SJSA1 (cell line): ENCODE data around the gene SP2. TPM values are rescaled to one million over a fixed set of nuclear protein-coding genes. Genes with fewer than 3 reads are reported as not detected.

Experiments used
- DNase-seq, 2 experiments: peaks; one replicate each; pipeline ENCODE4 v3.0.0-alpha.2; 2015 to 2020; ENCODE audit warnings: low spot score in 2 of 2, low read depth in 1 of 2
- H3K27ac ChIP-seq: fragments of 250-450 bp; sonication (Bioruptor Pico); 2 replicates; pipeline ENCODE4 v1.5.1; 2020; ENCODE audit warnings: mild to moderate bottlenecking, moderate library complexity
- H3K27me3 ChIP-seq: fragments of 250-450 bp; sonication (Bioruptor Pico); replicated peaks from 2 replicates; pipeline ENCODE4 v1.5.1; 2020; ENCODE audit warnings: mild to moderate bottlenecking, moderate library complexity
- H3K36me3 ChIP-seq: fragments of 250-450 bp; sonication (Bioruptor Pico); 2 replicates; pipeline ENCODE4 v1.5.1; 2020; ENCODE audit warnings: mild to moderate bottlenecking
- H3K4me1 ChIP-seq: fragments of 250-450 bp; sonication (Bioruptor Pico); replicated peaks from 2 replicates; pipeline ENCODE4 v1.6.1; 2021; ENCODE audit warnings: mild to moderate bottlenecking
- H3K4me3 ChIP-seq: fragments of 250-450 bp; sonication (Bioruptor Pico); 2 replicates; pipeline ENCODE4 v1.5.1; 2020; ENCODE audit warnings: mild to moderate bottlenecking
- H3K9me3 ChIP-seq: fragments of 250-450 bp; sonication (Bioruptor Pico); replicated peaks from 2 replicates; pipeline ENCODE4 v1.5.1; 2020; ENCODE audit warnings: mild to moderate bottlenecking
- total RNA-seq: library from RNA; depleted of rRNA; stranded (reverse); fragments of >200 nt; shearing (Covaris generic); gene quantifications from 2 replicates; pipeline ENCODE4 v1.2.3, GENCODE V29; 2014

Gene SP2
- total RNA-seq, 1 experiment from 2014 or later: 2.1 TPM

DNA sequence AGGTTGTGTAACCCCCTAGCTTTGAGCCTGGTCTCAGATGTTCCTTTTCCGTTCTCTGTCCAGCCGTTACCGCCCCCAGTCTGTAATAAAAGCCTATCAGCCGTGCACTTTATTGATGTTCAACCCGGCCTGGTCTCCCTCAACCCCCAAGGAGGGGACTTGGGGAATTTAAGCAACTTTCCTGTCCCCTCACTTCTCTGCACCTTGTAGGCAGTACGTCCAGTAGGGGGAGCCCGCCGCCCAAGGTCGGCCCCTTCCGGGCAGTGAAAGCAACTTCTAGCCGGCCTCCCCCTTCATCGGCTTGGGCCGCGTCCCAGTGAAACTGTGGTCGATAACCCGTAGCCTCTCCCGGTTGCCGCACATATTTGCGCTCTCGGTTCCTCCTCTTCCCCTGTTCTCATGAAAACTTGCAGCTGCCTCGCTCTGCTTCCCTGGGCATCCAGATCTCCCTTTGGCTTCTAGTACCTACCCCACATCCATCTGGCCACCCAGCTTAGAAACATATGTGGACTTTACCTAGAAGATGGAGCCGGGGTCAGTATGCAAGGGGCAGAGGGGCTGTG lies 53.2 kb downstream of the SP2 start:
- Histone ChIP-seq H3K36me3 (peaks cover 22% of the 10 kb centered on the region), H3K27me3 (no peaks in the 10 kb centered on the region), H3K27ac (no peak overlapping the region), H3K9me3 (no peaks in the 10 kb centered on the region), H3K4me3 (no peak overlapping the region), H3K4me1 (peaks cover 6% of the 10 kb centered on the region)
- DNase-seq: peak; percentile 83 to 92

DNA sequence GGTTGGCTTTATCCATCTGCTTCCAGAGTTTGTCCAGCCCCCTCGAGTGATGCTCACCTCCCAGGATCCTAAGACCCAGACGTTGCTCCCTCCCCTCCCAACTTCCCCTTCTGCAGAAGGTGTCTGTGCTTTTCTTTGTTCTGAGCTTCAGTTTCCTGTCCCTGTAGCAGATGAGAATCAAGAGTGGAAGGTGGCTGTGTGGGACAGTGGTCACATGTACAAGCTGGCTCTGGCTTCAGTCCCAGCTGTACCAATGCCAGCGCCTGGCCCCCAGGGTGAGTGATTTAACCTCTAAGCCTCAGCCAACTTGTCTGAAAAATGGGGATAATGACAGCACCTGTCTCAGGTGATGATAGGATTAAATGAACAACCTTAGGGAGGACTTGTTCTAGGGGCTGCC lies 53.9 kb downstream of the SP2 start:
- peaks cover 22% of the 10 kb centered on the region for H3K36me3 ChIP-seq
- DNase-seq: no peak
- H3K27ac ChIP-seq: no peak overlapping the region
- peaks cover 6% of the 10 kb centered on the region for H3K4me1 ChIP-seq
- no peaks in the 10 kb centered on the region for H3K27me3 ChIP-seq
- no peak overlapping the region for H3K4me3 ChIP-seq
- no peaks in the 10 kb centered on the region for H3K9me3 ChIP-seq

DNA sequence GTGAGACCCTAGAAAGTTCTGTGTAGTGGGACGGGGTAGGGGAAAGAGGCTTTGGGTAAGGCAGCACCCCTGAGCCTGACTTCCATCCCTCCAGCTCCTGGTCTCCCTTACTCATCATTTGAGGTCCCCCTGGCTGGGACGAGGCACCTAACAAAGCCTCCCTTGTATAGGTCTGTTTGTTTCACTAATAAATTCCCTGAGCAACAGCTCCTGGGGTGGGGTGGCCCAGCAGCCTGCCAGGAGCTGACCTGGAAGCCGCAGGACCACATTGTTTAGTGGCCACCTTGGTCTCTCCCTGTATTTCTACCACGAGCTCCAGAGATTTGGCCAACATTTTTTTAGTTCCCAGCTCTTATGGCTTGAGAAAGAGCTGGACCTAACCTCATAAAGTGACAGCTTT lies 54.4 kb downstream of the SP2 start:
- DNase-seq: no peak
- peaks cover 6% of the 10 kb centered on the region for H3K4me1 ChIP-seq
- H3K27ac ChIP-seq: no peak overlapping the region
- no peaks in the 10 kb centered on the region for H3K9me3 ChIP-seq
- H3K36me3 ChIP-seq: peaks cover 22% of the 10 kb centered on the region
- no peak overlapping the region for H3K4me3 ChIP-seq
- no peaks in the 10 kb centered on the region for H3K27me3 ChIP-seq

DNA sequence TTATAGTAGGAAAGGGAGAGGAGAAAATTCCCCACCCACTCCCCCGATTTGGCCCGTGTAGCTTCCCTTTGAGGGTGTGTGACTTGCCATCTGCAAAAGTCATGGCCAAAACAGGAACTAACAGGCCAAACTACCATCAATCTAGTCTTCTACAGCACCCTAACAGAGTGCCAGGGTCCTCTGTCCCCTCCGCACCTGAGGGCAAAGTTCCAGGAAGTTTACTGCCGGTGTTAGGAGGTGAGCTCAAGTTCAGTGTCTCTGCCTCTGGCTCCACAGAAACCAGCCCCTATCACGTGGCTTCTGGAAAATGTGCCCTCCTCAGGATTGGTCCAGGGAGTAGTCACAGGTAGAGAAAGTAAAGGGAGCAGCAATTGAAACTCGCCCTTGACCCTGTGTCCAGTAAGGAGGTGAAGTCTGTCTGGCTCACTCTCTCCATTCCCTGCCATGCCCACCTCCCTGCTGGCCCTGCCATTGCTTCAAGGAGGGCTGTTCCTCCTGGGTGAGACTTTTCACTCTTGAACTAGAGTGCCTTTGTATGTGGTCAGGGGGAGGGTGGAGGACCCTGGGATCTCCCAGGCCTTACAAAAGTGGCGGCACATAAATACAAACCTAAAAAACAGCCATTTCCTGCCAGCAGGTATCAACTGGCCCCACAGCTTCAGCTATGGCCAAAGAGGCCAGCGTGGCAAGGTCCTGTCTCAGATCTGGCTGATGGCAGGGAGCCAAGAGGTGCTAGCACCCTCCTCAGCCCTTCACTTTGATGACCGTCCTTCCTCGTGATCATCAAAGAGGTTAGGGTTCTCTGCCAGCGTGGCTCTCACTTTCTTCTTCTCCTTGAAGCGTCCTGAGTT lies 56.4 kb downstream of the SP2 start:
- no peaks in the 10 kb centered on the region for H3K27me3 ChIP-seq
- H3K27ac ChIP-seq: no peak overlapping the region
- DNase-seq: no peak
- peaks cover 11% of the 10 kb centered on the region for H3K36me3 ChIP-seq
- peaks cover 6% of the 10 kb centered on the region for H3K4me1 ChIP-seq
- no peaks in the 10 kb centered on the region for H3K9me3 ChIP-seq
- H3K4me3 ChIP-seq: no peak overlapping the region

DNA sequence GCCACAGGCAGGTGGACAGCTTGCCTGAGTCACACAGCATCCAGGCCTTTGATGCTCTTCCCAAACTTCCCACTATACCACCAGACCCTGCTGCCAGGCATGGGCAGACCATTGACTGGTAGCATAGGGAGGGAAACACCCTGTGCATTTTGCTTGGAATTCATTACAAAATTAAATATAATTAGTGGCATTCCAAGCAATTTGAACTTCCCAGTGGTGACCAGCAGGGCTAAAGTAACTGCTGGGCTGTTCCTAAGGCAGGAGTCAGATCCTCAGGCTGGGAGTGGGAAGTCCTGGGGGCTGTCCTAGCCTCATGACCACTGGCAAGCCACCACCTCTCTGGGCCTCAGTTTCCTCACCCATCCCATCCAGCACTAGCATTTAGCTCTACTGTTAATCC lies 57.9 kb downstream of the SP2 start:
- no peak for DNase-seq

DNA sequence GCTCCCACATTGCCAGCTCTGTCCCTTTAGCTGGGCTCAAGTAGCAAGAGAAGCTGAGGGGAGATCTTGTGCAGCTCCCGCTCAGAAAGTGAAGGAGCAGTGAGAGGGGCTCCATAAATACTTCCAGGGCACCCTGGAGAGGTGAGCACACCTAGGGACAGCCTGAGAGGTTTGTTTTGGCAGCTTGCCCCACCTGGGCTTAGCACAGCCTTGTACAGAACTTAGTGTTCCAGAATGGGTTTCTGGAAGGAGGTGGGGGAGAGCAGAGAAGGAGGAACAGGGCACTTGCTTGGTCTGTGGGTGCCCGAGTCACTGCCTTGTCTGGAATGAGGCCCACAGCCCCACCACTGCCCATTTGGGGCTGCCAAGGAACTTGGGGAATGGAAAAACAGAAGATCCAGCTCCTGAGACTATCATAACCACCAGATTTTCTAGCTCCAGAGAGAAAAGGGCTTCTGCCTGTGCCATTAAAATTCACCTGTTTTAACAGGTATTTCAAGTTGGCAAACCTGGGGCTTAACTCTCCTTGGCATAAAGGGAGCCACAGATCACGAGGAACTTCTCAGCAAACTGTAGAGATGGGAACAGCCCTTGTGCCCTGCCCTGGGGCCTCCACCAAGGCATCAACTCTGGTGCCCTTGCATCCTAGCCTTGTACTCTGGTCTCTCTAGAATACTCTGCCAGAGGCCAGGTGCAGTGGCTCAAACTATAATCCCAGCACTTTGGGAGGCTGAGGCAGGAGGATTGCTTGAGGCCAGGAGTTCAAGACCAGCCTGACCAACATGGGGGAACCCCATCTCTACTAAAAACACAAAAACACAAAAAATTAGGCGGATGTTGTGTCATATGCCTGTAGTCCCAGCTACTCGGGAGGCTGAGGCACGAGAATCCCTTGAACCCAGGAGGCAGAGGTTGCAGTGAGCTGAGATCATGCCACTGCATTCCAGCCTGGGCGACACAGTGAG lies 59.7 kb downstream of the SP2 start:
- no peaks in the 10 kb centered on the region for H3K9me3 ChIP-seq
- no peaks in the 10 kb centered on the region for H3K27me3 ChIP-seq
- no peak for DNase-seq
- no peak overlapping the region for H3K27ac ChIP-seq
- no peak overlapping the region for H3K4me3 ChIP-seq
- no peaks in the 10 kb centered on the region for H3K36me3 ChIP-seq
- no peaks in the 10 kb centered on the region for H3K4me1 ChIP-seq

More for the DNA sequence above, 57.9 kb downstream of the SP2 start:
- peaks cover 1% of the 10 kb centered on the region; the same call in 1 of the 2 replicates for H3K36me3 ChIP-seq
- H3K4me3 ChIP-seq: no peak overlapping the region
- peaks cover 6% of the 10 kb centered on the region for H3K4me1 ChIP-seq
- H3K27me3 ChIP-seq: no peaks in the 10 kb centered on the region
- H3K9me3 ChIP-seq: no peaks in the 10 kb centered on the region
- H3K27ac ChIP-seq: no peak overlapping the region

DNA sequence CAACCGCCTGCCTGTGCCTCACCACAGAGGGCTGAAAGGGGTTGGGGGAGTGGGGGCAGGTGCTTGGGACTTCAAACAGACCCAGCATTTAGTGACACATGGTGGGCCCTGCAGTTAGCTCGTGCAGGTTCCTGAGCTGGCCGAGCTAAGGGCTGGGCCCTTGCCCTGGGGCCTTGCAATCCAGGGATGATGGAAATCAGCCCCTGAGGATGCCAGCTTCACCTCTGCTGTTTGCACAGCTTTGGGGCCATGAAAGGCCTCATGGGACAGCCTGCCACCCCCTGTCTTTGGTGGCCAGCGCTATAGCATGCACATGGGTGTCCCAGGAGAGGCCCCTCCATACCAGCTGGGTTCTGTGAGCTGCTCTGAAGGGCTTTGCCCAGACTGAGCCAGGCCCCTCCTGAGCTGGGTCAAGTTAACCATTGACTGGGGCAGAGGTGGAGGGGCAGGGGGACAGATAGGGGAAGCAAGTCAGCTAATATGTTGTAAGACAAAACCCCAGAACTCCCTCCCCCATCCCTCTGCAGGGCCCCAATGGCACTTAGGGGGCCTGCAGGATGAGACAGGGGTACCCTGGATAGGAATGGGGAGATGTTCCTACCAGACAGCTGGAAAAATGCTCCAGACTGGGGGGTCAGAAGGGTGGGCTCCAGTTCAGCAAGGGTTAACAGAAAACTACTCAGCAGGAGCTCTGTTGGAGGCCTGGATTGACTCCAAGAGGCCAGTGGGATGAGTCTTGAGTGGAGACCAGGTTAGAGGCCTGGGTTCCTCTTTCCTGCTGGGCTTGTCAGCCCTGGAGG lies 61.0 kb downstream of the SP2 start:
- no peaks in the 10 kb centered on the region for H3K9me3 ChIP-seq

DNA sequence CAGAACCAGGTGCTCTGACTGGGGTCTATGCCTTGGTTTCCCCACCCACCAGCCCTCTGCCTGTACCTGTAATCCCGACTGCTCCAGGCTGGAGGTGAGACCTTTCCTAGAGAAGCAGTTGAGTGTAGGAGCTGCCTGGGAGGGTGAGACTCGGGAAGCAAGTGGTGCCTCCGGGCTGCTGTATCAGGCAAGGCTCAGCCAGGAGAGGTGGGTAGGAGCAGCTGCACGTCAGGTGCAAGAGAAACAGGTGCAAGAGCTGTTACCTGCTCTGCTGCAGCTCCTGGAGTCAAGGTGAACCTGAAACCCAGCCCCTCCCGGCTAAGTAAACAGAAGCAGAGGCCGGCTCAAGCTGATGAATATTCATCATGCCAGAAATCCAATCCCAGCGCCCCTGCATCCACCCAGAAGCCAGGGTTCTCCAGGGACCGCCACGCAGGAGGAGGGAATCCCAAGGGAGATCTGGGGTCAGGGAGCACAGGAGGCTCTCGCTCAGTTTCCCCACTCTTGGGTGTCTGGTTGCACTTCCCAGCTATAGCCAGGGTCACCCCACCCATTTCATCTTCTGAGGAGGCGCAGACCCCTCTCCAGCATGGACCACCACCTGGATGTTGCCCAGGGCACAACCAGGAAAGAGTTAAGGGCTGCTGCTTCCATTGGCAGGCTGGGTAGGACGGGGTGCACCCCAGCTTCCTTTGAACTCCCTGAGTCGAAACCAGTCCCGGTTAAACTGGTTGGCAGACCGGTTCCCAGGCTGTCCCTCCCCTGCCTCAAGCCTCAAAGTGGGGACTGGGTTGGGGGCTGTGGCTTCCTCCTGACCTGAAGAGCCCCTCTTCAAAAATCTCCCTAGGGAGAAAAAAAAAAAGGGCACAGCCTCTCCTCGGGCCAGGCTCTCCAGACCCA lies 61.8 kb downstream of the SP2 start, which contains the start of gene PRR15L:
PRR15L (minus strand) TSS at position 293 of the 900 bp plus-strand sequence. CDS start 4,649 bp downstream, outside the sequence.
- Histone ChIP-seq H3K9me3 (no peaks in the 10 kb centered on the region), H3K4me3 (no peak within 1 kb of the TSS), H3K4me1 (no peaks in the 10 kb centered on the region), H3K36me3 (no peaks in the 10 kb centered on the region), H3K27me3 (no peaks in the 10 kb centered on the region), H3K27ac (no peak within 1 kb of the TSS)
- no peak for DNase-seq

More for the DNA sequence above, 61.0 kb downstream of the SP2 start:
- no peak for DNase-seq
- Histone ChIP-seq H3K27ac (no peak overlapping the region), H3K27me3 (no peaks in the 10 kb centered on the region), H3K4me1 (no peaks in the 10 kb centered on the region), H3K4me3 (no peak overlapping the region), H3K36me3 (no peaks in the 10 kb centered on the region)

DNA sequence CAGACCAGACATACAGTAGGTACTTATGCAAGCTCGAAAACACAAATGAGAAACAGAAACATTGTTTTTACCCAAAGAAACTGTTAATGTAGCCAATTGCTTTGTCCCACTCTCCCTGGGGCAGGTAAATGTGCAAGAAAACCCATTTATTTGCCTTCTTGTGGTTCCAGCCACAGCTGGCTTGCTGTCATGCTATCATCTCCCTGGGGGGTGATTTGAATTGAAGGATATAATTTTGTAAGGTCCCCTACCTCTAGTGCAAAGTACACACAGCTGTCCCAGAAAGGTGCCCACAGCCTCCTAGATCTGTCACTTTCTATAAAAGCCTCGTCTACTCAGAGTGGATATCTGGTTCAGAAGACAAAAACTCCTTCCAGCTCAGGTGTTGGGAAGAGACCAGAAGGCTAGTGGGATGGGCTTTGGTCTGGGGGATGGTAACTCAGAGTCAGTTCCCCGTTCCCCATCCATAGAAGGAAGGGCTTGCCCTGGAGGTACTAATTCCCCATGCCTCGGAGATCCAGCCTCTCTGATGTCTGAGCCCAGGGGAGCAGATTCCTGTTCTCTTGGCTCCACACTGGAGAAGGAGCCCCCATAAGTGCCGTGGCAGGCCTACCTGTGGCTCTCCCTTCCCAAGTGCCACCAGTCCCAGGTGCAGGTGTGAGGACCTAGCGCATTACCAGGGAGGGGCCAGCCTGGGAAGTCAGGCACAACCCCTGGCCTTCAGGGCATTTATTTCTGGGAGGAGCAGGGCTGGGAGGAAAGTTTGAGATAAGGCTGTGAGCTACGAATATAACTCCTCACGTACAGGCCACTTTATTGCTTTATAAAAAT lies 64.0 kb downstream of the SP2 start:
- Histone ChIP-seq H3K4me3 (no peak overlapping the region), H3K4me1 (no peaks in the 10 kb centered on the region), H3K9me3 (no peaks in the 10 kb centered on the region), H3K36me3 (no peaks in the 10 kb centered on the region), H3K27ac (no peak overlapping the region), H3K27me3 (no peaks in the 10 kb centered on the region)
- DNase-seq: no peak

DNA sequence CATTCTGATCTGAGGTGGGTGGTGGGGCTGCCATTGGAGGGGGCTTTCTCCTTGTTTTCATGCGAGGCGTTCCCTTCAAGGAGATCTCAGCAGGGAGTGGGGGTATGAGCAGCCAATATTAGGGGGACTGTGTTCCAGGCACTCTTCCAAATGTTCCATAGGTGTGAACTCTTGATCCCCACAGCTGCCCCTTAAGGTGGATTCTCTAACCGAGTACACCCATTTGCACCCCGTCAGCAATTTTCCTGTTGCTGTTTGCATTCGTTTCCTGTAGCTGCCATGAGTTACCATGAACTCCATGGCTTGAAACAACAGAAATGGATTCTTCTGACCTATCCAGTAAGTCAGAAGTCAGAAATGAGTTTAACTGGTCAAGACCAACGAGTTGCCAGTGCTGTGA lies 65.4 kb downstream of the SP2 start:
- no peak for DNase-seq
- no peak overlapping the region for H3K27ac ChIP-seq
- no peaks in the 10 kb centered on the region for H3K27me3 ChIP-seq
- H3K4me1 ChIP-seq: no peaks in the 10 kb centered on the region
- H3K4me3 ChIP-seq: no peak overlapping the region
- H3K9me3 ChIP-seq: no peaks in the 10 kb centered on the region
- H3K36me3 ChIP-seq: no peaks in the 10 kb centered on the region

DNA sequence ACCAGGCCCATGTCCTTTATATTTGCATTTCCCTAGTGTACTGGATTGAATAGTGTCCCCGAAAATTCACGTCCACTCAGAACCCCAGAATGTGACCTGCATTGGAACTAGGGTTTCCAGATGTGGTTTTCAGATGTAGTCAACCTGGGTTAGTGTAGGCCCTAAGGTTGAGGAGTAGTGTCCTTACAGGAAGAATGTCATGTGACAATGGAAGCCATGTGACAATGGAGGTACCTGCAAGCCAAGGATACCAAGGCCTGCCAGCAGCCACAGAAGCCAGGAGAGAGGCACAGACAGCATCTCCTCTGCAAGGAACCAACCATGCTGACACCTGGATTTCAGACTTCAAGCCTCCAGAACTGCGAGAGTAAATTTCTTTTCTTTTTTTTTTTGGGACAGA lies 66.9 kb downstream of the SP2 start:
- H3K27ac ChIP-seq: no peak overlapping the region
- no peak for DNase-seq
- H3K9me3 ChIP-seq: no peaks in the 10 kb centered on the region
- no peak overlapping the region for H3K4me3 ChIP-seq
- H3K27me3 ChIP-seq: no peaks in the 10 kb centered on the region
- H3K36me3 ChIP-seq: no peaks in the 10 kb centered on the region
- peaks cover 9% of the 10 kb centered on the region for H3K4me1 ChIP-seq

DNA sequence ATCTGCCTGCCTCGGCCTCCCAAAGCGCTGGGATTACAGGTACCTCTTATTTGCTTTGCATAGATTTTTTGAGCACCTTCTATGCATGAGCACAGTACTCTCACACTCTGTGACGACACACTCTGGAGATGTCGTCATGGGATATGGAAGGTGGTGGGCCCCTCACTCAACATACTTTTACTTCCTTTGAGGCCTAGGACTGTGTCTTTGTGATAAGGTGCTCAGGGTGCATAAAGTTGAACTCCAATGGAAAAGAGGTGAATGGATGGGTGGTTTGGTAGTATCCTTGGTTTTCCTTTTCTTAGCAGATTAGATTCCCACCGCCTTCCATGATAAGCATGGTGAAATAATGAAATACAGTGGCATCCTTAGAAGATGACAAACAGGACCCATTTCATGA lies 68.8 kb downstream of the SP2 start:
- no peak overlapping the region for H3K27ac ChIP-seq
- DNase-seq: no peak
- no peaks in the 10 kb centered on the region for H3K36me3 ChIP-seq
- H3K27me3 ChIP-seq: no peaks in the 10 kb centered on the region
- H3K4me3 ChIP-seq: no peak overlapping the region
- H3K9me3 ChIP-seq: no peaks in the 10 kb centered on the region
- H3K4me1 ChIP-seq: peaks cover 20% of the 10 kb centered on the region
